Limb (tissue), 2 donors: ENCODE results near the gene VSTM2A.
"Not testable (repeated sequence)": the region's sequence is repeated elsewhere in the genome, so short reads cannot be mapped to it uniquely, and the experiment has no call there.

Source experiments
- DNase-seq, 2 donors: peaks; one replicate each; pipeline ENCODE4 v3.0.0-alpha.2; 2016; ENCODE audit errors: extremely low spot score in 2 of 2

VSTM2A gene, protein sequence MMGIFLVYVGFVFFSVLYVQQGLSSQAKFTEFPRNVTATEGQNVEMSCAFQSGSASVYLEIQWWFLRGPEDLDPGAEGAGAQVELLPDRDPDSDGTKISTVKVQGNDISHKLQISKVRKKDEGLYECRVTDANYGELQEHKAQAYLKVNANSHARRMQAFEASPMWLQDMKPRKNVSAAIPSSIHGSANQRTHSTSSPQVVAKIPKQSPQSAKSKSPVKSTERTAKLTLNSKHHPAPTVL

DNA sequence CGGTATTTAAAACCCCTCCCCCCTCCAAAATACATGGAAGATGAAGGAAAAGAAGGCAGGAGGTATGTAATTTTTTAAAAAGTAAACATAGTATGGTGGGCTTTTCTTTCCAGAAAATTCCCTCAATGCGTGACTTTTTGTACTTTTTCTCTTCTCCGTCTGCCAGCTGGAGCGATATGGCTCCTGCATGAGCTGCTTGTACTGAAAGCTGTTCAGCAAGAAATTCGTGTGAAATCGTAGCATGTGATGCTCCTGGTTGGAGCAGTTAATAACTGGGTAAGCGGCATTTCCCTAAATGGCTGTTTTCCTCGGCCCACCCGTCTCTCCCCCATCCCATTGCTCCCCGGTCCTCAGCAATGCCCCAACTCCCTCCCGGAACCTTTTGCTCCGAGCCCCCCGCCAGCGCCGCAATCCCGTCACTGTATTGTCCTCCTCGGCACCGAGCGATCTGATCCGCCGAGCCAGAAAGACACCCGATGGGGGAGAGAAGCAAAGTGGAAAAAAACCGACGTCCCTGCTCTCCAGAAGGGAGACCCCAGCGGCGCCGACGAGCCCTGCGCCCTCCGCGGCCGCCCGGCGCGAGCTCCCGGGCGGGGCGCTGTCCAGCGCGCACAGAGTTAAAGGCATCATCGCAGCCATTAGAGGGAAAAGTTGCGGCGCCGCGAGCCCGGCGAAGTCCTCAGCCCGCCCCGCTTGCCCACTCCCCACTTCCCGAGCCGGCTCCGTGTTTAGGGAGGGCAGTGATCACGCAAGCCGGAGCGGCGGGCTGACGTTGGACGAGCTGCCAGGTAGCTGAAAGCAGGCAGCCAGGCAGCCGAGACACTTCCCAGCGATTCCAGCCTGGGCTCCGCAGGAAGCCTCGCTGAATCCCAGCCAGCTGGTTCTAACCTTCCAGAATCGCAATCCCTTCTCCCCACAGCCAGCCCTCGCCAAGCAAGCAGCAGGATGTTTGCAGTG lies at the start of gene VSTM2A:
Gene VSTM2A (plus strand): TSS at position 707 of the 957 bp plus-strand sequence. CDS start 356 bp downstream, outside the sequence.
- peak; percentile 46 to 79 for DNase-seq

DNA sequence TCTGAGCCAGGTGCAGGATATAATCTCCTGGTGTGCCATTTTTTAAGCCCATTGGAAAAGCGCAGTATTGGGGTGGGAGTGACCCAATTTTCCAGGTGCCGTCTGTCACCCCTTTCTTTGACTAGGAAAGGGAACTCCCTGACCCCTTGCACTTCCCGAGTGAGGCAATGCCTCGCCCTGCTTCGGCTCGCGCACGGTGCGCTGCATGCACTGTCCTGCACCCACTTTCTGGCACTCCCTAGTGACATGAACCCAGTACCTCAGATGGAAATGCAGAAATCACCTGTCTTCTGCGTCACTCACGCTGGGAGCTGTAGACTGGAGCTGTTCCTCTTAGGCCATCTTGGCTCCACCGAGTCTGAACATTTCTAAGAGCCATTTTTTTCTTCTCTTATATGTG lies 37.6 kb upstream of the VSTM2A start:
- not testable (repeated sequence) for DNase-seq

DNA sequence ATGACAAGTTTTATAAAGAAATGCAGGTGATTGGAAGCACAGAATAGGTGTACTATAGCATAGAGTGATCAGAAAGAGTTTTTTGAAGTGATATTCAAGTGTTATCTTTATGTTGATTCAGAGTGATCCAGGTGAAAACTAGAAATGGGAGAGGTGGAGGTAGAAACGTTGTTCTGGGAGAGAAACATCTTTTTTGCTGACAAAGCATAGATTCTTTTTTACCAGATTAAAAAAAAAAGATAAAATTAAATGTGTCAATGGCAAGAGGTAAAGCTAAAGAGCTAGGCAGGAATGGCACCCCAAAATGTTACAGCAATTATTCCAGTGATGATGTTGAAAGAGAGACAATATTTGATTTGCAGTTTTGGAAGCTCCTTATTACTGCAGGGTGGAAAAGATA lies 12.6 kb upstream of the VSTM2A start:
- DNase-seq = no peak

DNA sequence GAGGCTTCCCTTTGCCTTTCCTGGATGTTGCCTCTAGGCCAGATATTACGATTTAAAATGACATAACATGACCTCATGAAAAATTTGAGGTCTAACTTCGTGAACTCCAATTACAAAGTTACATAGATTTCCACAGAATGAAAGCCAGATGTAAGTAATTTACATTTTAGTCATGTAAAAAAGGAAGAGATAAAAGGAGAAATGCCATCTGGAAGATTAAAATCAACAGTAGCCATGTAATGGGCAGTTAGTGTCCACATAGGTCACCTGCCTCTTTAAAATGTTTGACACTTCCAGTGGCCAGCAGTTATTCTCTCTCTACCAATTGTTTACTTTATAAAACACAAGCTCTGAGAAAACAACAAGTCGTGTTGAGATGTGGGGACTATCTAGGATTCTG lies 4.1 kb upstream of the VSTM2A start:
- no peak for DNase-seq

DNA sequence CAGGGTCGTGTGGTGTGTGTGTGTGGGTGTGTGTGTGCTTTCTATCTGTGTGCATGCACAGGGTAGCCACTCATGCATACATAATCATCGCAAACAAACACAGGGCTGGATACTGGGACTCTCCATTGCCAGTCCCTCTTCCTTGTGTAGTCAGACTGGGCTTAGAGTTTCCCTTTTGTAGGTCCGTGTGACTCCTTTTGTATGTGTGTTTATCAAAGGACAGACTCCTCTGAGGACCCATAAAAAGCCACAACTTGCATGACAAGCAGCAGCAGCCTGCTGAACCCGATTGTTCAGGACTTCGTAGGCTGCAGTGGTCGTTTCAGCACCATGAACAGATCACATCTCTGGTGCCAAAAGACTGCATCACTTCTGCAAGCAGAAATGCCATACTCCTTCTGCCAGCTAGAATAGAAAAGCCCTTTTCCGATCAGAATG lies 895 bp downstream of the VSTM2A start:
- peak; percentile 47 to 56 for DNase-seq

DNA sequence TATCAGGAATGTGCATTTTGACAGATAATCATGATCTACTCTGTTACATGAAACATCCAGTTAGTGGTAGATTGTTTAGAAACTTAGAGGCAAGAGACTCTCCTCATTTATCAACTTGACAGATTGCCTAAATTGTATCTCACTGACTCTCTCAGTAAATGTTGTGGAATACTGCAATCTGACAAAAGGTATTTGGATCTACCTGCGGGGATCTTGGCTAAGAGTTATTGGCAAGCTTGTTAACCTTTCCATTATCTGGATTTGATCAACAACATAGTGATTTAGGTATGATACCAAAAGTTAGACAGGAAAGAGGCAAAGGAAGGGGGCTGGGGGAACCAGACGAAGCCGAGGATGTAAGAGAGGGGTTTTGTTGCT lies 2.0 kb downstream of the VSTM2A start:
- DNase-seq = no peak

DNA sequence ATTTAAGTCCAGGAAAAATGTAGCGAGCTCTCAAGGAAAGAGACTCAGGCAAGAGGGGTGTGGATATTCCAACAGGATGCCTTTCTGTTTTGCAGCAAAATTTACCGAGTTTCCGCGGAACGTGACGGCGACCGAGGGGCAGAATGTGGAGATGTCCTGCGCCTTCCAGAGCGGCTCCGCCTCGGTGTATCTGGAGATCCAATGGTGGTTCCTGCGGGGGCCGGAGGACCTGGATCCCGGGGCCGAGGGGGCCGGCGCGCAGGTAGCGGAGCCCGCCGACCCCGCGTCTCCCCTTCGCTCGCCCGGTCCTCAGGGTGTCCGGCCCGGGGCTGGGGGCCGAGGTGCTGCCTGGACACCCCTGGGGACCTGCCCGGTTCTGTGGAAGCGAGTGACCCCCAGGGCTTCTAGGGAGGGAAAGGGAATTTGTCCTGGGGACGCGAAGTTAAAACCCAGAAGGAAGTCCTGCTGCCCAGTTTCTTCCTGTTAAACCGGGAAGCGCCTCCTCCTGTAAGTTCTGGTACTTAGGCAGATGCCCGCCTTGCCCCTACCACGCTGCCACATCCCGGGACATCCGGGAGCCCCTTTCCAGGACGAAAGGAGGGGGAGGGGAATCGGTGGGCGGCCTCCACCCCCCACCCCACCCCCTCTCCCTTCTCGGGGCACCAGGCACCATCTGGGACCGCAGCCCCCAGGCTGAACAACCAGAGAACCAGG lies 2.5 kb downstream of the VSTM2A start:
- peak in 1 of 2 donors; percentile 37 for DNase-seq

DNA sequence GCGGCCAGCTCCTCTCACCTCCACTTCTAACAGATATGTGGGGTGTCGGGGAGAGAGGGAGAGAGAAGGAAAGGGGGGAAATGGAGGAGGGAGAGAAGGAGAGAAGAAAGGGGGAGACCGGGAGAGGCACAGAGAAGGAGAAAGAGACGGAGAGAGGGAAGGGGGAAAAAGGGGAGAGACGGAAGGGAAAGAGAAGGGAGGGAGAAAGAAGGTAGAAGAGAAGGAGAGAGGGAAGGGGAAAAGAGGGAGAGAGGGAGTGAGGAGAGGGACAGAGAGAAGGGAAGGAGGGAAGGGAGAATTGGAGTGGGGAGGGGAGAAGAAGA lies 3.0 kb downstream of the VSTM2A start:
- DNase-seq = no peak

DNA sequence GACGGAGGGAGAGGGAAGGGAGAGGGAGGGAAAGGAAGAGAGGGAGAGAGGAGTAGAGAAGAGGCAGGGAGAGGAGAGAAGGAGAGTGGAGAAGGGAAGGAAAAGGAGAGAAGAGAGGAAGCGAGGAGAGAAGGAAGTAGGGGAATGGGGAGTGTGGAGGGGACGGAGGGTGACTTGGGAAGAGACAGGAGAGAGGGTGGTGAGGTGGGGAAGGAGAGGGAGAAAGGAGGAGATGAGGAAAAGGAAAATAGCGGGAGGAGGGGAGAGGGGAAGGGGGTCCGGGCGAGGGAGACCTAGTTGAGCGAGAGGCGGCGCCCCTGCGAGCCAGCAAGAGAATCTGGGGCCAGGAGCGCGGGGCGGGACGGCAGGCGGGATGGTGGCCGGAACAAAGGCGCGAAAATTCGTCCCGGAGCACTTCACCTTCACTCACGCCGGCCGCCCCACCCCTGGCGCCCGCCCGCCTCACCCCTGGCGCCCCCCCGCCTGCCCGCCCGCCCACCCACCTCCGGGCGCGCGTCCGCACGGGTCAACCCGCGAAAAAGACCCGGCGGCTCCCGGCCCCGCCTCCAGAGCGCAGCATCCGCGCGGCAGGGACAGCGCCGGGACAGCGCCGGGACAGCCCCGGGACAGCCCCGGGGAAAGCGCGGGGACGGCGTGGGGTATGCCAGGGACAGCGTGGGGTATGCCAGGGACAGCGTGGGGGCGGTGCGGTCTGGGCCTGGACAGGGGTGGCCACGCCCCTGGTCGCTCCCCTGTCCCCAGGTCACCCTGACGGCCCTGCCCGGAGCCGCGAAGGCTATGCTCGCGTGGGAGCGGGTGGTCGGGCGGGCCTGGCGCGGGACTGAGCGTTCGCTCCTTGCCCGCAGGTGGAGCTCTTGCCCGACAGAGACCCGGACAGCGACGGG lies 4.2 kb downstream of the VSTM2A start:
- DNase-seq = peak in 1 of 2 donors; percentile 66

DNA sequence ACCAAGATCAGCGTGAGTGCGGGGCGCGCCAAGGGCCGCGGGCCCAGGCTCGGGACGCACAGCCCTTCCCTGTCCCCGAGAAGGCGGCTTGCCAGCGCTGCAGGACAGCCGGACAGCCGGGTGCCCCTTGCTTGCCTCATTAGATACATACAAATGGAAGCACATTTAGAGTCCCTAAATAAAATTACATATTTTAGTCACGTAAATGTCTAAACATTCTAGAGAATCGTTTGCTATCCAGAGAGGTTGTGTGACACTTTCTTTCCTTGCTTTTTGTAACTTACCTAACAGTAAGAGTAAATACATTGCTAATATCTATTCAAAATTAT lies 4.8 kb downstream of the VSTM2A start:
- DNase-seq = no peak

DNA sequence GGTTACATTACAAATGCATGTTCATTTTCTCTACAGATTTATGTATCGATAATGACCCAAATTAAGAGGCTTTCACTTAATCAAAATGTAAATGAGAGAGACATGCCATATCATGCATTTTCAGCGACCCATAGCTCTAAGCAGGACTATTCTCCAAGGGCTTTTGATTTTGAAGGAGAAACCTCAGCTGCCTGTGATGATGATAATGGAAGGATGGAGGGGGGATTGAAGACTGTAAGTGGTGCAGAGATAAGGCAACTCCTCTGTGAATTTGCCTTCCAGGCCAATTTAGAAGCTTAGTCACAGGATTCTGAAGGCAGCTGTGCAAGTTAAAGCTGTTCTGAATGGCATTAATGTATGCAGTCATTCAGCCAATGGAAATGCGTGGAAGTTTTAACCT lies 8.3 kb downstream of the VSTM2A start:
- no peak for DNase-seq

DNA sequence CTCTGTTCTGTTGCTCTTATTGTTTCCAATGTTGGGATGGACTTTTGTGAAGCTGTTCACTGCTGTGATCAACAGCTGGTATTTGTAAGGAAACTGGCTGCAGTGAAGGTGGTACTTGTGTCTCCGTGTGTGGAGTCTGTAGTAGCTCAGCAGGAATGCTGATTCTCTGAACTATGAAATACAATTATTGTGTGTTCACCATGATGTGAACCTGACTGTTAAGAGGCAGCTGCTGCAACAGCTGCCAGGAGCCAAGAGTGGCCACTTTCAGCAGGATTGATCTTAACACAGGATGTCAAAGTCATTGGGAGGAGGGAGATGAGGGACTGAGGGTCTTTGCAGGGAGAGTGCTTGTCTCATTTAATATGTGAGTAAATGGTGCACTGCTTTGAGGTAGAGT lies 13.9 kb downstream of the VSTM2A start:
- DNase-seq = no peak

DNA sequence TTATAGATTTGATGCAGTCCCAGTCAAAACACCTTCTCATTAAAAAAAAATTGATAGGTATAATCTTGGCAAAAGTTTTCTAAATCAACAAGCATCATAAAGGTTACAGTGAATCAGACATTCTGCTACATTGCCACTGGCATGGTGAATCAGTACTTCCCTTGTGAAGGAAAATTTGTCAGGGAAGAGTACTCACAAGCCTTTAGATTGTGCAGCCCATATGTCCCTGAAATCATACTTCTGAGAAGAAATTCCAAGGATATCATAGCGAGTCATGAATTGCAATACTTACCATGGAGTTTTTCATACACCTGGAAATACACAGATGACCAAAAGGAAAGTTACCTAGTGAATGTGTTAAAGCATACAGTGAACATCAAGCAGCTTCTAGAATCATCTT lies 17.2 kb downstream of the VSTM2A start:
- DNase-seq = no peak

DNA sequence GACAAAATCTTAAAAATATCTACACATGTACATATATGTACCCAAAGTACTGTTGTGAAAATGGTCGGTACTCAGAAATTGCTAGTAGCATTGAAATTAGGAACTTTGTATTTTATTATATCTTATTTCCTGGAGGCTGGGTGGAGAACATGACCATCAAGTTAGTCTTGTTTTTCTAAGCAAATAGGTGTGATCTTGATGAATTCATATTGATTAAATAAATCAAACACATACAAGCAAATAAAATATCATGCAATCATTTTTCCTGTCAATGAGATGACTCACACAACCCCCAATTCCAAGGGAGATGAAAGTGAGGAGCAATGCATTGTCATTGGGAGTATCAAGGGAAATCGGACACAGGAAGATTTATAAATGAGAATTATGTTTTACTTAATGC lies 18.0 kb downstream of the VSTM2A start:
- DNase-seq = no peak

DNA sequence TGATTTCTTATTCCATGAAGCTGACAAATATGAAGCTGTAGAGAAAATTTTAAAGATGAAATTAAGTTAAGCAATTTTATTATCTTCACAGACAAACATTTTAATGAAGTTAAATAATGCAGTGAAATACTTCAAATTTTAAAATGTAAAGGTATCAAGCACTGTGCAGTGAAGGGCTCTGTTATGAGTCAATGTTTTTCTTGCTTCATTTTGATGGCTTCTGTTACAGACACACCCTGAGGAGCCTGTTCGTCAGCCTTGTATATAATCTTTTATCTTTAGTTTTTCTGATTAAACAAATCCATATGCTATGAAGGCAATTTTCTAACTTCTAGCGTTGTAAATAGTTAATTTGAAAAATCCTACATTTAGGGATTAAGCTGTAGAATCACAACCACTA lies 18.5 kb downstream of the VSTM2A start:
- no peak for DNase-seq

DNA sequence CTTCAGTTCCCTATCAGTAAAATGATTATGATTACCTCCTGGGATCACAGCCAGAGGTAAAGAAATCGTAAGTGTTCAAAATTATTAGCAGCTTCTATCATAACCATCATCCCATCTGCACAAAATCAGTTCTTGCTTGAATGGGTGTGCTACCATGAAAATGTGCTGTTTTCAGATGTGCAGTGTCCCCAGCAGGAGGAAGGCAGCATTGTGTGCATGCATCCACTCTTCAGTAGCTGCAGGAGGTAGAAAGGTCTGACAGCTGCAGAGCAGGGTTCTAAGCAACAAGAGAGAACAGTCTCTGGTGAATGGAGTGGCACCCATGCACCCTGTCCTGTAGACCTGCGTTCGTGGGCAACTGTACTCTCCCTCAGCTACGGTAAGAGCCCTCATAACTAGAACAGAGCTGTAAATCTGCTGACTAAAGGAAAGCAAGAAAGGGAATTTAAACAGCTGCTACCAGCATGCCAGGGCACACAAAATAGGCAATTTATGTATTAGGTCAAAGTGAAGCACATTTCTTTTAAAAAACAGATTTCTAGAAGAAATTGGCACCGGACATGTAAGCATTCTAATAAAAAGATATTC lies 21.2 kb downstream of the VSTM2A start:
- DNase-seq = no peak

DNA sequence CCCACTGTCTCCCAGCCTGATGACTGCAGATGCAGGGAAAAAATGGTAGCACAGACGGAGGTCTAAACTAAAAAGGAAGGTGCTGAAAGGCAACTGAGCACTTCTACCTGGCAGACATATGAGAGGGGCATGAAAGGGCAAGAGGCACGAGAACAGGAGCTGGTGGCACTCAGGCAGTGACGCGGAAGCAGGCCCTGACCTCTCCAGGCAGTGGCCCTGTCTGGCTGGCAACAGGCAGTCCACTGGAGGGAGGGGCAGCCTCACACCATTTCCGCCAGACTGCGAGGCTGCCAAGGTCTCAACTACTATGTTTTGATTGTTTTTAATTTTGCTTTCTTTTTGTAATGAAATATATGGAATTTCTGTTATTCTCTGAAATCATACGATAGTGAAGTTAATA lies 23.3 kb downstream of the VSTM2A start:
- DNase-seq = no peak

DNA sequence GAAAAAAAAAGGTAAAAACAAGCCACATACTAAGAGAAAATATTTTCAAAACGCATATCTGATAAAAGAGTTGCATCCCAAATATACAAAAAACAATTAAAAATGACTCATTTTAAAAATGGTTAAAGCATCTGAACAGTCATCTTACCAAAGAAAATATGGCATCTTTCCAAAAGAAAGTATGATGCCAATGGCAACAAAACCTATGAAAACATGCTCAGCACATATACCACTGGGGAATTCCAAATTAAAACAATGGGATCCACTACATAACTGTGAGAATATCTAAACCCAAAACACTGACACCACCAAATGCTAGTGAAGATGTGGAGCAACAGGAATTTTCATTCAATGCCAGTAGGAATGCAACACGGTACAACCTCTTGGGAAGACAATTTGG lies 39.3 kb downstream of the VSTM2A start:
- no peak for DNase-seq

DNA sequence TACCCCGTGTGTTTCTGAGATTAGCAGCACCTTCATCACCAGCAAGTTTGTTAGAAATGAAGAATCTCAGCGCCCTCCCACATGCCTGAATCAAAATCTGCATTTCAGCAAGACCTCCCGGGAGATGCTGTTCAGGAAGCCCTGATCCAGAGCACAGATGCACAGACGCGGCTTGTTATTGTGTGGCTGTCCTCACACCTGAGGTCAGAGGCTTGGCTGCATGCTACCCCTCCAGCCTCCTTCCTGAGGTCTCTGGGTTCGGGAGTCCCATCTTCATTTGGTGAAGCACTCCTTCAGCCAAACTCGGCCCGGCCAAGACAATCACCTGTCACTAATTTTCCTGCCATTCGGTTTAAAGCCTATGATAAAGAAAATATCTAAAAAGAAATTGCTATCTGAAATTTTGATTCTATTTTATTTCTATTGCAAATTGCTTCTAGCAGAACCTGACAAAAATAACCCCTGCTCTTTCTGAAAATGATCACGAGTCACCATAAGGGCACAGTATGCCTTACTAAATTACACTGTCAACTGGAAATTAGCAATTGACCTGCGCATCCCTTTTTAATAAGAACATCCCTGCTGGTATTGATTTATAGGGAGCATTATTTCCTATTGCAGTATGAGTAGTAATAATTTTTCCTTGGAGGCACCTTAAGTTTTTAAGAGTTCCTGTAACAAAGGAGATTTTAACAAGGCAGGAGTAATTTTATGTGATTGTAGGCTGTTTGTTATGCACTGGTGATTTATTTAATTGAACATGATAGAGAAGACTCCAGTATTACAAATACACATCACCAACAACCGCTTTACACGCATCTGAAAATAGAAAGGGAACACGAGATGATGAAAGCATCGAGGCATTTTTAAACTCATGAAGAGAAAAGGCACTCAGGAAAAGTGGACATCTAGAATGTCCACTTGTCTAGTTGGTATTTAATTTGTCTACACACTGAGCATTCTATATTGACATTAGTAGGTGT lies 49.5 kb downstream of the VSTM2A start:
- no peak for DNase-seq

DNA sequence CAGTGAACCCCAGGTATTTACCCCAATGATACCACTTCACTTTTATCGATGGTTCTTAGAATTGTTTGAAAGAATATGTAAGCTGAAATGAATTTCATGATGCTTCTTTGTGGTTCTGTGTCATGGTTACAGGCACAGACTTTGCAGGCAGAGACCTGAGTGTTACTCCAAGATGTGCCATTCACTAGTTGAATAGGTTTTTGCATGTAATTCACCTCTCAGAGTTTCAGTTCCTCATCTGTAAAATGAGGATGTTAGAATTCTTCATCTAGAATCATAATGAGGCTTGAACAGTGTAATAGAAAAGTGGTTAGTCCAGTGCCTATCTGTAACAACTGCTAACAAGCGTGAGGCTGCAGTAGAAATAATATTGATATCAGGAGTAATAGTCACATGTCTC lies 54.6 kb downstream of the VSTM2A start:
- no peak for DNase-seq
